Fibroblast of mammary gland (primary cell): ENCODE data around the gene PRDM15.

ENCODE experiments used
- DNase-seq: peaks from one replicate; pipeline ENCODE4 v3.0.0-alpha.2; 2010; ENCODE audit warnings: low read depth
- H3K4me3 ChIP-seq: 2 replicates; pipeline ENCODE4 v1.5.1; 2011; ENCODE audit warnings: low read depth, mild to moderate bottlenecking, low read length, moderate library complexity; ENCODE audit not compliant: control insufficient read depth
- TF ChIP-seq, protein P1 (sequence below): conservative IDR thresholded peaks from 2 replicates; pipeline ENCODE4 v1.5.1; 2011; ENCODE audit warnings: low read depth, low read length, inconsistent platforms; ENCODE audit not compliant: control insufficient read depth, insufficient read depth

Gene PRDM15

DNA sequence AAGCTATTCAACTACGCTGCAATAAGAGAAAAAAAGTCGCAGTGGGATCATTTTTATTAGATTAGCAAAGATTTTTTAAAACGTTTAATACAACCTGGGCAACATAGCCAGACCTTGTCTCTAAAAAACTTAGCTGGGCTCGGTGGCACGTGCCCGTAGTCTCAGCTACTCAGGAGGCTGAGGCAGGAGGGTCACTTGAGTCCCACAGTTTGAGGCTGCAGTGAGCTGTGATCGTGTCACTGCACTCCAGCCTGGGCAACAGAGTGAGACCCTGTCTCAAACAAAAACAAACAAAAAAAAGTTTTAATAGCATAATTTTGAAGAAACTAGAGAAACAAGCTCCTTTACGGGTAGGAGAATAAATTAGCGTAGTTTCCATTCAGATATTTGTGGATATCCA is 1.0 kb upstream of the PRDM15 start:
- TF ChIP-seq, protein P1, sequence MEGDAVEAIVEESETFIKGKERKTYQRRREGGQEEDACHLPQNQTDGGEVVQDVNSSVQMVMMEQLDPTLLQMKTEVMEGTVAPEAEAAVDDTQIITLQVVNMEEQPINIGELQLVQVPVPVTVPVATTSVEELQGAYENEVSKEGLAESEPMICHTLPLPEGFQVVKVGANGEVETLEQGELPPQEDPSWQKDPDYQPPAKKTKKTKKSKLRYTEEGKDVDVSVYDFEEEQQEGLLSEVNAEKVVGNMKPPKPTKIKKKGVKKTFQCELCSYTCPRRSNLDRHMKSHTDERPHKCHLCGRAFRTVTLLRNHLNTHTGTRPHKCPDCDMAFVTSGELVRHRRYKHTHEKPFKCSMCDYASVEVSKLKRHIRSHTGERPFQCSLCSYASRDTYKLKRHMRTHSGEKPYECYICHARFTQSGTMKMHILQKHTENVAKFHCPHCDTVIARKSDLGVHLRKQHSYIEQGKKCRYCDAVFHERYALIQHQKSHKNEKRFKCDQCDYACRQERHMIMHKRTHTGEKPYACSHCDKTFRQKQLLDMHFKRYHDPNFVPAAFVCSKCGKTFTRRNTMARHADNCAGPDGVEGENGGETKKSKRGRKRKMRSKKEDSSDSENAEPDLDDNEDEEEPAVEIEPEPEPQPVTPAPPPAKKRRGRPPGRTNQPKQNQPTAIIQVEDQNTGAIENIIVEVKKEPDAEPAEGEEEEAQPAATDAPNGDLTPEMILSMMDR, result no peak
- peak overlapping the region; percentile 59 for H3K4me3 ChIP-seq
- no peak for DNase-seq

DNA sequence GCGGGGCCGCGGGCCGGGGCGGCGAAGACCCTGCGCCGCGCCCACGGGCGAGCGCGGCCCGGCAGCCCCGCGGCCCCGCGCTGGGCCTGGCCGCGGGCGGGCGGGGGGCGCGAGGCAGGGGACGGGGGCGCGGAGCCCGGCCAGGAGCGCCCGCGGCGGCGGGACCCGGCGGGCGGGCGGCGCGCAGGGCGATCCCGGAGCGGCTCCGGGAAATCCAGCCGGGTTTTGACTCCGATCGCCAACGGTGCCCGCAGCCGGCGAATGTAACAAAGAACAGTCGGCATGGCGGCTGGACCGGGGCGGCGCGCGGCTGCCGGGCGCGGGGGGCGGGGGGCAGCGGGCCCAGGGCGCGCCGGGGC is 334 bp downstream of the PRDM15 start:
- TF ChIP-seq, protein P1, result no peak
- peak; percentile 73 for DNase-seq
- H3K4me3 ChIP-seq, result peak overlapping the region; percentile 71

GRCh38 chr21:41877901-41878830 is 978 bp downstream of the PRDM15 start:
- peak overlapping the region; percentile 71 for H3K4me3 ChIP-seq
- TF ChIP-seq, protein P1, result no peak
- peak; percentile 79 for DNase-seq

GRCh38 chr21:41876928-41877652 is 2.1 kb downstream of the PRDM15 start:
- no peak for DNase-seq
- TF ChIP-seq, protein P1, result no peak
- H3K4me3 ChIP-seq, result peak overlapping the region; percentile 71

- H3K4me3 ChIP-seq, result no peak overlapping the region
- DNase-seq, result no peak
- TF ChIP-seq, protein P1, result no peak
Measured at GRCh38 chr21:41876396-41876795, 2.7 kb downstream of the PRDM15 start.

- TF ChIP-seq, protein P1, result no peak
- H3K4me3 ChIP-seq, result no peak overlapping the region
- DNase-seq, result no peak
Measured at GRCh38 chr21:41875086-41875485, 4.1 kb downstream of the PRDM15 start.
